C4-2B (cell line): ENCODE measurements around the gene LRP3.

ENCODE experiments used
- CTCF ChIP-seq: fragments of 450-650 bp; conservative IDR thresholded peaks from 2 replicates; pipeline ENCODE4 v1.5.1; 2017; ENCODE audit warnings: mild to moderate bottlenecking
- ZFX ChIP-seq: fragments of 450-650 bp; IDR thresholded peaks from 2 replicates; pipeline ENCODE4 v1.6.1; 2017

GRCh38 chr19:33214596-33214995, 20.5 kb downstream of the LRP3 start:
- no peak; the same call in 1 of the 2 replicates for TF ChIP-seq CTCF
- no peak for TF ChIP-seq ZFX
